Stimulated activated CD8-positive, alpha-beta memory T cell treated with anti-CD3 and anti-CD28 coated beads, Interleukin-4, amount 100 ng/mL, for 1 hour (primary cell): Measurements from ENCODE around the gene FBXO15.

Experiments
- DNase-seq, 2 donors: peaks; one replicate each; pipeline ENCODE4 v3.0.0-alpha.2; 2020; ENCODE audit warnings: low read depth in 2 of 2, low spot score in 1 of 2

FBXO15 gene

GRCh38 chr18:74147779-74148542 is at the start of gene FBXO15, which contains the start of gene TIMM21:
Gene FBXO15, minus strand, starts transcription at chr18:74147834. Its CDS starts 49 bp downstream, at chr18:74147785.
Gene TIMM21, plus strand, starts transcription at chr18:74148523. Its CDS starts 286 bp downstream, at chr18:74148809.
- peak; percentile 89 to 93 for DNase-seq

- DNase-seq = peak; percentile 13 to 35
Observed at GRCh38 chr18:74196220-74197119, 48.8 kb upstream of the FBXO15 start.

- no peak for DNase-seq
Observed at GRCh38 chr18:74194691-74195090, 47.1 kb upstream of the FBXO15 start.

- no peak for DNase-seq
Observed at GRCh38 chr18:74191577-74191976, 43.9 kb upstream of the FBXO15 start.

GRCh38 chr18:74190086-74190485 is 42.5 kb upstream of the FBXO15 start:
- no peak for DNase-seq

GRCh38 chr18:74186661-74187060 is 39.0 kb upstream of the FBXO15 start:
- DNase-seq = no peak

- DNase-seq = no peak
Observed at GRCh38 chr18:74185860-74186259, 38.2 kb upstream of the FBXO15 start.

GRCh38 chr18:74184875-74185274 is 37.2 kb upstream of the FBXO15 start:
- DNase-seq = no peak

GRCh38 chr18:74183130-74183529 is 35.5 kb upstream of the FBXO15 start:
- no peak for DNase-seq

- no peak for DNase-seq
Observed at GRCh38 chr18:74182335-74182734, 34.7 kb upstream of the FBXO15 start.

- no peak for DNase-seq
Observed at GRCh38 chr18:74179623-74180199, 32.1 kb upstream of the FBXO15 start.

GRCh38 chr18:74178884-74179283 is 31.2 kb upstream of the FBXO15 start:
- DNase-seq = no peak

GRCh38 chr18:74175658-74176057 is 28.0 kb upstream of the FBXO15 start:
- no peak for DNase-seq

- no peak for DNase-seq
Observed at GRCh38 chr18:74173434-74173750, 25.8 kb upstream of the FBXO15 start.

GRCh38 chr18:74172697-74173433 is 25.2 kb upstream of the FBXO15 start:
- DNase-seq = no peak

- DNase-seq = no peak
Observed at GRCh38 chr18:74171910-74172606, 24.4 kb upstream of the FBXO15 start.

- no peak for DNase-seq
Observed at GRCh38 chr18:74166386-74166785, 18.8 kb upstream of the FBXO15 start.

- DNase-seq = no peak
Observed at GRCh38 chr18:74163019-74163660, 15.5 kb upstream of the FBXO15 start.

- no peak for DNase-seq
Observed at GRCh38 chr18:74155276-74155675, 7.6 kb upstream of the FBXO15 start.

GRCh38 chr18:74154716-74155115 is 7.1 kb upstream of the FBXO15 start:
- no peak for DNase-seq
